Fibroblast of villous mesenchyme (primary cell): ENCODE data around the gene IMMT. TPM values are rescaled to one million over a fixed set of nuclear protein-coding genes. Genes with fewer than 3 reads are reported as not detected.

Source experiments
- DNase-seq: peaks from one replicate; pipeline ENCODE4 v3.0.0-alpha.2; 2010; ENCODE audit warnings: low read depth
- H3K4me3 ChIP-seq: 2 replicates; pipeline ENCODE4 v1.5.1; 2011; ENCODE audit warnings: low read depth, mild to moderate bottlenecking, low read length
- CTCF ChIP-seq: IDR thresholded peaks from 2 replicates; pipeline ENCODE4 v1.5.1; 2012; ENCODE audit warnings: low read depth, mild to moderate bottlenecking, low read length; ENCODE audit not compliant: insufficient read depth
- total RNA-seq: library from RNA; depleted of rRNA; stranded (reverse); fragments of >200 nt; gene quantifications from 2 replicates; pipeline ENCODE4 v1.2.3, GENCODE V29; 2012

IMMT gene
- total RNA-seq, 1 donor: 67.8 TPM

- no peak for DNase-seq
- no peak overlapping the region for H3K4me3 ChIP-seq
- no peak for TF ChIP-seq CTCF
Observed at GRCh38 chr2:86186431-86186830, 8.8 kb downstream of the IMMT start.

GRCh38 chr2:86185517-86186212 lies 9.6 kb downstream of the IMMT start:
- no peak for DNase-seq
- no peak overlapping the region for H3K4me3 ChIP-seq
- TF ChIP-seq CTCF: no peak

- H3K4me3 ChIP-seq: no peak overlapping the region
- no peak for DNase-seq
Observed at GRCh38 chr2:86176597-86176996, 18.7 kb downstream of the IMMT start.

GRCh38 chr2:86175828-86176227 lies 19.4 kb downstream of the IMMT start:
- DNase-seq: no peak
- no peak overlapping the region for H3K4me3 ChIP-seq
- TF ChIP-seq CTCF: no peak

More at GRCh38 chr2:86176597-86176996, 18.7 kb downstream of the IMMT start:
- TF ChIP-seq CTCF: no peak

- no peak overlapping the region for H3K4me3 ChIP-seq
- no peak for TF ChIP-seq CTCF
- no peak for DNase-seq
Observed at GRCh38 chr2:86174445-86174844, 20.8 kb downstream of the IMMT start.

- no peak for DNase-seq
- TF ChIP-seq CTCF: no peak
- no peak overlapping the region for H3K4me3 ChIP-seq
Observed at GRCh38 chr2:86172610-86173009, 22.7 kb downstream of the IMMT start.

- no peak for TF ChIP-seq CTCF
- no peak for DNase-seq
- H3K4me3 ChIP-seq: no peak overlapping the region
Observed at GRCh38 chr2:86171295-86171694, 24.0 kb downstream of the IMMT start.
